Upper lobe of right lung (tissue), 1 donor: ENCODE measurements around the gene CLTCL1. TPM values are rescaled to one million over a fixed set of nuclear protein-coding genes. Genes with fewer than 3 reads are reported as not detected.

Experiments
- ATAC-seq: fragments of 200-7000 bp; cut with Tn5 transposase; one replicate; pipeline ENCODE4 v1.9.1; 2020; ENCODE audit warnings: mild to moderate bottlenecking, moderate library complexity
- DNase-seq: peaks from one replicate; pipeline ENCODE4 v3.0.0-alpha.2; 2020
- H3K27ac ChIP-seq: fragments of 200-600 bp; one replicate; pipeline ENCODE4 v1.8.0; 2022
- H3K27me3 ChIP-seq: fragments of 200-600 bp; one replicate; pipeline ENCODE4 v1.8.0; 2022; ENCODE audit warnings: mild to moderate bottlenecking
- H3K36me3 ChIP-seq: fragments of 200-600 bp; one replicate; pipeline ENCODE4 v1.8.0; 2022
- H3K4me1 ChIP-seq: fragments of 200-600 bp; one replicate; pipeline ENCODE4 v1.8.0; 2022
- H3K4me3 ChIP-seq: fragments of 200-600 bp; one replicate; pipeline ENCODE4 v1.8.0; 2022; ENCODE audit warnings: mild to moderate bottlenecking
- H3K9me3 ChIP-seq: fragments of 200-600 bp; one replicate; pipeline ENCODE4 v1.8.0; 2022
- CTCF ChIP-seq: fragments of 200-600 bp; IDR thresholded peaks from one replicate; pipeline ENCODE4 v1.8.0; 2022; ENCODE audit warnings: antibody characterized with exemption
- intact Hi-C: fragments of 100-400 bp; cut with DNase I; formaldehyde crosslinking; loops from one replicate; pipeline ENCODE4 v1.11.0; 2022
- long read RNA-seq: library from polyadenylated mRNA; unstranded; transcript quantifications from one replicate; pipeline ENCODE4 v2.0.0, GENCODE V29; 2021
- total RNA-seq: library from RNA; stranded (reverse); fragmentation: NEBNext Ultra II Directional; extraction: Animal tissue kit (Norgen Biotek cat#: 25700); gene quantifications from one replicate; pipeline ENCODE4 v1.2.1, GENCODE V29; 2021
- donor health status: DM: no; HTN: yes; CAD: no; lungs with severe emphysema.

The CLTCL1 gene
- total RNA-seq: 4.3 TPM
- long read RNA-seq, full-length matches to known transcripts: 5 of 11 reads
- long read RNA-seq, partial matches to known transcripts: 1 of 11 reads
- long read RNA-seq, other reads (novel, unspliced or antisense): 5 of 11 reads

DNA sequence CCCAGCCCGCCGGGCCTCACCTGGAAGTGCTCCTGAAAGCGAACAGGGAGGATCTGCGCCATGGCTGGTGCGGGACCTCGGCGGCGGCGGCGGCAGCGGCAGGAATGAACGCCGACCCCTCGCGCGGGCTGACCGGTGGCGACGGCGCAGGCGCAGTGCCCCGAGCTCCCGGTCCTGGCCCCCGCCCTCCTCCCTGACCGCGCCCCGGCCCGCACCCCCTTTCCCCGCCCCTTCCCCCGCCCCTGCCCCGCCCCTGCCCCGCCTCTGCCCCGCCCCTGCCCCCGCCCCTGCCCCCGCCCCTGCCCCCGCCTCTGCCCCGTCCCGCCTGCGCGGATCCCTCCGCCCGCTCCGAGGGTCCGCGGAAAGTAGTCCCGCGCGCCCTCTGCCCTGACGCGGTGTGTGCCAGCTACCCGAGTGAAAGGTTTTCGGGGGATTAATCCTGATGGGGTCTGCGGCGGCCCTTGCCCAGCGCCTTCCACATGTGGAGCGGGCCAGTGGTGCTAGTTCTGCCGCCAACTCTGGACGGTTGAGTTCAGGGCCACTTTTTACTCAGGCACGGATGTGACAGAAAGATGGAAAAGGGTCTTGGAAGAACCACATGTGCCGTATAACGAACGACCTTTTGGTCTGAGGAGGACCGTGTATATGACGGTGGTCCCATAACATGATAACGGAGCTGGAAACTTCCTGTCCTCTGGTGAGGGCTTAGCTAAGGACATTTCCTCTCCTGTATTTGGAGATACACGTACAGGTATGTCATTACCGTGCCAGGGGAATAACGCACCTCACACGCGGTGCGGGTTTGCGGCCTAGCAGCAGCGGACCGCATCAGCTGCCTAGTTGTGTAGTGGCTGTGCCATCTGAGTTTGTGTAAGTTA lies at the start of gene CLTCL1:
TSS of gene CLTCL1 (minus strand) at position 140 of the 878 bp plus-strand sequence. CDS start at position 62, 78 bp downstream.
- no peak for TF ChIP-seq CTCF
- peaks cover 14% of the 10 kb centered on the region for H3K4me1 ChIP-seq
- peak; percentile 92 for DNase-seq
- intact Hi-C loops: no loop called here
- no peaks in the 10 kb centered on the region for H3K36me3 ChIP-seq
- ATAC-seq: peak; percentile 94
- H3K4me3 ChIP-seq: peak within 1 kb of the TSS; percentile 66
- no peaks in the 10 kb centered on the region for H3K9me3 ChIP-seq
- no peaks in the 10 kb centered on the region for H3K27me3 ChIP-seq
- peak within 1 kb of the TSS; percentile 69 for H3K27ac ChIP-seq

GRCh38 chr22:19337137-19337536 lies 45.6 kb upstream of the CLTCL1 start:
- peaks cover 13% of the 10 kb centered on the region for H3K9me3 ChIP-seq
- H3K27ac ChIP-seq: no peak overlapping the region
- H3K36me3 ChIP-seq: peaks cover 52% of the 10 kb centered on the region
- H3K27me3 ChIP-seq: no peaks in the 10 kb centered on the region
- intact Hi-C loops: no loop called here
- ATAC-seq (no peak), DNase-seq (no peak)
- H3K4me3 ChIP-seq: no peak overlapping the region
- no peak for TF ChIP-seq CTCF
- H3K4me1 ChIP-seq: no peaks in the 10 kb centered on the region

DNA sequence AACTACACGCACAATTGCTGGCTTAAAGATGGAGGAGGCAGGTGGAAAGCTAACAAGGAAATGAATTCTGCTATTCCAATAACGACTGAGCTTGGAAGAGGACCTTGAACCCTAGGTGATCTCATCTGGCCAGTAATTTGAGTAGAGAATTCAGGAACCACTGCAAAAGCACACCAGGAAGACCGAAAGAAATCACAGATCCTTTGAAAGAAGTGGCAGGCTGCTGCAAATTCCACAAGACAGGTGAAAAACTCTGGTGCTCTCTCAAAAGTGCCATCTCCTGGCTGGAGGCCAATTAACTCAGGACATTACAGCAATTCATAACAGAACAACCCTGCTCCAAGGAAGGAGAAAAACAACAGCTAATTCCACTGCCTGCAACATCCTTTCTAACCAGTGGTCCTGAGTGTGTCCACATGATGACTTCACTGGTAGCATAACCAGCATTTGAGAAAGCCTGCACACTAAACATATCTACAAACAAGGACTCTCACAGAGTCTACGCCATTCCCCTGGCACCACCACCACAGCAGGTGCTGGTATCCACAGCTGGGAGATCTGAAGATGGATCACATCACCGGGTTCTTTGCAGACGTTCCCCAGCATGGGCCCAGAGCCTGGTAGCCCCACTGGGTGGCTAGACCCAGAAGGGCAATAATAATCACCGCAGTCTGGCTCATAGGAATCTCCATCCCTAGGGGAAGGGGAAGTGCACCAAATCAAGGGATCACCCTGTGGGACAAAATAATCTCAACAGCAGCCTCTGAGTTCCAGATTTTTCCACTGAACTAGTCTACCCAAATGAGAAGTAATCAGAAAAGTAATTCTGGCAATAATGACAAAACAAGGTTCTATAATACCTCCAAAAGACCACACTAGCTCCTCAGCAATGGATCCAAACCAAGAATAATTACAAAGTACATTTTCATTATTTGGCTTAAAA lies 44.9 kb upstream of the CLTCL1 start:
- intact Hi-C loops: no loop called here

DNA sequence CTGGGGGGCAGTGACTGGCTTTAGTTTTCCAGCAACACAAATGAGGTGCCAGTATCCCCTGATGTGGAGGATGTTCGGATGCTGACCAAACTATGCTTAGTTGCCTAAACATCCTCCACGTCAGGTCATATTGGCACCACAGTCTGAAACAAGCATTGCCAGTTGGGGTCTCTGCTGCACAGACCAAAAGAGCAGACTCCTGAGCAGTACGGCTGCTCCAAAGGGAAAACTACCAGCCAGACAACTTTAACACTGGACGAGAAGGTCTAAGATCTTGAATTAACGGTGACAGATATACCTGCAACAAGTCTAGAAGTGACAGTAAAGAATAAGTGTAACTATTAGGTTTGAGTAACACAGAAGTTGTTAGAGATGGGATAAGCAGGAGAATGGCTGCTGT lies 40.5 kb upstream of the CLTCL1 start:
- Histone ChIP-seq H3K4me1 (no peaks in the 10 kb centered on the region), H3K27me3 (no peaks in the 10 kb centered on the region), H3K4me3 (no peak overlapping the region), H3K27ac (no peak overlapping the region), H3K9me3 (peaks cover 6% of the 10 kb centered on the region), H3K36me3 (peaks cover 57% of the 10 kb centered on the region)
- TF ChIP-seq CTCF: no peak
- ATAC-seq (no peak), DNase-seq (no peak)
- intact Hi-C loops: no loop called here

More for the DNA sequence above, 44.9 kb upstream of the CLTCL1 start:
- ATAC-seq (no peak), DNase-seq (no peak)
- no peaks in the 10 kb centered on the region for H3K27me3 ChIP-seq
- no peak overlapping the region for H3K27ac ChIP-seq
- peaks cover 54% of the 10 kb centered on the region for H3K36me3 ChIP-seq
- H3K4me3 ChIP-seq: no peak overlapping the region
- H3K4me1 ChIP-seq: no peaks in the 10 kb centered on the region
- H3K9me3 ChIP-seq: peaks cover 13% of the 10 kb centered on the region
- TF ChIP-seq CTCF: no peak

GRCh38 chr22:19331474-19331873 lies 40.0 kb upstream of the CLTCL1 start:
- Histone ChIP-seq H3K4me1 (no peaks in the 10 kb centered on the region), H3K4me3 (no peak overlapping the region), H3K9me3 (peaks cover under 1% of the 10 kb centered on the region), H3K36me3 (peaks cover 52% of the 10 kb centered on the region), H3K27me3 (no peaks in the 10 kb centered on the region), H3K27ac (no peak overlapping the region)
- ATAC-seq (peak; percentile 20), DNase-seq (no peak)
- intact Hi-C loops: no loop called here
- no peak for TF ChIP-seq CTCF
